Retinal pigment epithelial cell (primary cell): ENCODE measurements around the gene DNAJC9.
A peak's percentile ranks its signal among the peaks of the same experiment; 100 is the strongest.

Experiments used
- DNase-seq: peaks from one replicate; pipeline ENCODE4 v3.0.0-alpha.2; 2010; ENCODE audit warnings: low read depth
- H3K4me3 ChIP-seq: 2 replicates; pipeline ENCODE4 v1.5.1; 2011; ENCODE audit warnings: mild to moderate bottlenecking, low read length, control low read depth, moderate library complexity
- TF ChIP-seq, protein P1 (sequence below): conservative IDR thresholded peaks from 2 replicates; pipeline ENCODE4 v1.5.1; 2011; ENCODE audit warnings: low read depth, low read length, control low read depth, inconsistent platforms

The DNAJC9 gene

DNA sequence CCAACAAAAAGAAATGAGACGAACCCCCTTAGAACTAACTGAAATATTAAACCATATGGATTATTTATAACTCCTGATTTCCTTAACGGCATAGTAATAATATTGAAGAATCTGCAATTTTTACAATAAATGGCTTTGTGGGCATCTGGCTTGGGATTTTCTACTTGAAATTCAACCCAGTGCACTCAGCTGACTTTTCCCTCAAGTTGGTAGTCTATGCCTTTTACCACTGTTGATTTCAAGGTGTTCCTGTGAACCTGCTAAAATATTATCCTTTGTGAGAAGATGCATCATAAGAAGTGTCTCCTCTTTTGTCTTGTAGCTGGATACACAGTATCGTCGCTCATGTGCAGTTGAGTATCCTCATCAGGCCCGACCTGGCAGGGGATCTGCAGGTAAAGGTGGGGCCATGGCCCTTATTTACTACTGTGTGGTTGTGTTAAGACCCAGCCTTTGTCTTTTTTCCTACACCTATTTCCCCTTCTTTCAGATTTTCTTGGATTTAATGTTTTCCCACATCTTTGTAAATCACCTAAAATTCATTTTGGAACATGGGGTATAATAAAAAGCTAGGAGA, 8.0 kb downstream of the DNAJC9 start:
- DNase-seq = no peak
- TF ChIP-seq, protein P1, sequence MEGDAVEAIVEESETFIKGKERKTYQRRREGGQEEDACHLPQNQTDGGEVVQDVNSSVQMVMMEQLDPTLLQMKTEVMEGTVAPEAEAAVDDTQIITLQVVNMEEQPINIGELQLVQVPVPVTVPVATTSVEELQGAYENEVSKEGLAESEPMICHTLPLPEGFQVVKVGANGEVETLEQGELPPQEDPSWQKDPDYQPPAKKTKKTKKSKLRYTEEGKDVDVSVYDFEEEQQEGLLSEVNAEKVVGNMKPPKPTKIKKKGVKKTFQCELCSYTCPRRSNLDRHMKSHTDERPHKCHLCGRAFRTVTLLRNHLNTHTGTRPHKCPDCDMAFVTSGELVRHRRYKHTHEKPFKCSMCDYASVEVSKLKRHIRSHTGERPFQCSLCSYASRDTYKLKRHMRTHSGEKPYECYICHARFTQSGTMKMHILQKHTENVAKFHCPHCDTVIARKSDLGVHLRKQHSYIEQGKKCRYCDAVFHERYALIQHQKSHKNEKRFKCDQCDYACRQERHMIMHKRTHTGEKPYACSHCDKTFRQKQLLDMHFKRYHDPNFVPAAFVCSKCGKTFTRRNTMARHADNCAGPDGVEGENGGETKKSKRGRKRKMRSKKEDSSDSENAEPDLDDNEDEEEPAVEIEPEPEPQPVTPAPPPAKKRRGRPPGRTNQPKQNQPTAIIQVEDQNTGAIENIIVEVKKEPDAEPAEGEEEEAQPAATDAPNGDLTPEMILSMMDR = no peak
- H3K4me3 ChIP-seq = no peak overlapping the region

GRCh38 chr10:73234695-73235094, 12.4 kb downstream of the DNAJC9 start:
- H3K4me3 ChIP-seq = no peak overlapping the region
- DNase-seq = no peak
- TF ChIP-seq, protein P1 = no peak

DNA sequence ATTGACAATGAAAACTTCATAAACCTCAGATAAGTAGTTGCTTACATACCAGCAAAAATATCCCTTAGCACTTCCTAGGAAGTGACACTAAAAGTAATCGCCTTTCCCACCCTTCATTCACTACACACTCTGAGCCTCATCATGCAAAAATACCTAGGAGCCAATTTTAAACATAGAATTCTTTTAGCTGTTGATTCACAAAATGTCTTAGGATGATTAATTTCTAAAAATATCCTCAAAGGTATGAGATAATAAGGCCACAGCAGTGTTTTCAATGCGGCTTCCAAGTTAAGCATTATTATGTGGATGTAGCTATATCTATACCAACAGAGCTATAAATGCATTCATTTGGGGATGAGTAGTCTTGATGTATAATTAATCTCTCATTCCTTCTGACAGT, 13.2 kb downstream of the DNAJC9 start:
- no peak for DNase-seq
- TF ChIP-seq, protein P1 = no peak

GRCh38 chr10:73232887-73233286, 14.2 kb downstream of the DNAJC9 start:
- no peak for DNase-seq
- no peak overlapping the region for H3K4me3 ChIP-seq
- TF ChIP-seq, protein P1 = peak; percentile 35

More for the DNA sequence above, 13.2 kb downstream of the DNAJC9 start:
- no peak overlapping the region for H3K4me3 ChIP-seq

DNA sequence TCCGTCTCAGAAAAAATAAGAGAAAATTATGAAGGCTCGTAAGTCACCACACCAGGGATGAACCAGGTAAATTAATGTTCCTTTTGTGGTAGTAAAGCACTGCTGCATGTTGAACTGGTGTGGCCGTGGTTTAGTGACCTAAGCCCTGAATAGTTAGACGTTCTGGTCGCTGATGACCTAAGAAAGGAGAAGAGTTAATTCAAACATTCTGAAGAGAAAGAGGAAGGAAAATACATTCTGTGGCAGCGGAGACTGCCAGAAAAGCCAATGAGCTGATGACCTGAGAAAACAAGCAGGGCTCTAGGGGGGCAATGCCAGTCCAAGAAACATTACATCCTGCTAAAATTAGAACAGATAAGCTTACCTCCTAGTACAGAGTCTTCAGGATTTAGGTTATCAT, 17.5 kb downstream of the DNAJC9 start:
- H3K4me3 ChIP-seq = no peak overlapping the region
- no peak for DNase-seq
- TF ChIP-seq, protein P1 = no peak

GRCh38 chr10:73228247-73228646, 18.8 kb downstream of the DNAJC9 start:
- TF ChIP-seq, protein P1 = no peak
- DNase-seq = no peak
- no peak overlapping the region for H3K4me3 ChIP-seq

GRCh38 chr10:73226663-73227062, 20.4 kb downstream of the DNAJC9 start:
- TF ChIP-seq, protein P1 = no peak
- no peak for DNase-seq
- no peak overlapping the region for H3K4me3 ChIP-seq
